OCI-LY3 (cell line): Measurements from ENCODE around the gene GLP1R.

Experiments used
- CTCF ChIP-seq: fragments of 200-600, 300-600 bp; sonication (generic); IDR thresholded peaks from 2 replicates; pipeline ENCODE4 v1.5.1; 2014; ENCODE audit warnings: antibody characterized with exemption, low read length, low read depth
- EZH2phosphoT487 ChIP-seq: fragments of 200-600 bp; shearing (Covaris generic); IDR thresholded peaks from 2 replicates; pipeline ENCODE4 v1.6.1; 2018; ENCODE audit warnings: antibody characterized with exemption, mixed run types, low read depth

- TF ChIP-seq CTCF (no peak), EZH2phosphoT487 (no peak)
Measured at GRCh38 chr6:39041072-39041471, 7.5 kb upstream of the GLP1R start.
